HUDEP-2 (cell line): ENCODE measurements around the gene ING2.
A peak's percentile ranks its signal among the peaks of the same experiment; 100 is the strongest.
"Not testable (repeated sequence)": the region's sequence is repeated elsewhere in the genome, so short reads cannot be mapped to it uniquely, and the experiment has no call there.

Source experiments
- DNase-seq, 76 experiments: peaks; one replicate each; lab custom pipeline; 2025; ENCODE audit not compliant: unreplicated experiment in 76 of 76; lab: John Stamatoyannopoulos, UW

ING2 gene

GRCh38 chr4:183504930-183505610 lies at the start of gene ING2:
Gene ING2 (plus strand): TSS chr4:183505058. CDS start chr4:183505196, 138 bp downstream.
- peak in 60 of 76 experiments; percentile 6 to 98 (median 77) for DNase-seq

DNA sequence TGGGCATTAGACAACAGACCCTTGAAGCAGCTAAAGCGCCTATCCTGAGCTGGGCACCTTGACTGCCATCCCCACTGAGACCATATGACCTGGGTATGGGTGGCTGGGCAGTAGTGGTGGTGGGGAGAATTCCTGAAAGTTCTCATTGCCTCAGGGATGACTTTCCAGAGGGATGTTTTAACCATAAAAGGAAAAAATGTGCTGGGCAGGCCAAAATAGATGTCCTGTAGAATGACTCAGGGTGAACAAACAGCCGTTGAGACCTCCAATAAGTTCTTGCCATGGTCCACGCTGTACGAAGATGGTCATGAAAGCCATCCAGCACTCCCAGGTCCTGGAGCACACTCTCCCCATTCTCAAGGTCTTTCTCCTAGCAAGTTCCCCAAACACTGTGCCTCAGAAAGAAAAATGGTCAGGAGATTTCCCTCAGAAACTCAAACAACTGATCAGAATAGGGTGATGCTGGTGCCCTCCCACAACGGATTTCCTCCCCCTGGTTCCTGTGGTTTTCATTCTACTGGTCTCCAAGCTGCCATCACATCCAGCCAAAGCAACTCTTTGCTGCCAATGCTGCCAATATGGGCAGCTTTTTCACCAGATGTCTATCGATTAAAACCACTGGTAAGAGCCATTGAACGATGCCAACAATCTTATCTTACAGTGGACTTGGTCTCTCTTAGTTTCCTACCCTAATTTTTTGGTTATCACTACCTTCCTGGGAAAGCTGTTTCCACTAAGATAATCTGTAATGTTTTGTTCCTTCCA lies 49.2 kb upstream of the ING2 start:
- DNase-seq, result peak; percentile 11 to 99 (median 80)

GRCh38 chr4:183458005-183458404 lies 46.9 kb upstream of the ING2 start:
- DNase-seq, result no peak

DNA sequence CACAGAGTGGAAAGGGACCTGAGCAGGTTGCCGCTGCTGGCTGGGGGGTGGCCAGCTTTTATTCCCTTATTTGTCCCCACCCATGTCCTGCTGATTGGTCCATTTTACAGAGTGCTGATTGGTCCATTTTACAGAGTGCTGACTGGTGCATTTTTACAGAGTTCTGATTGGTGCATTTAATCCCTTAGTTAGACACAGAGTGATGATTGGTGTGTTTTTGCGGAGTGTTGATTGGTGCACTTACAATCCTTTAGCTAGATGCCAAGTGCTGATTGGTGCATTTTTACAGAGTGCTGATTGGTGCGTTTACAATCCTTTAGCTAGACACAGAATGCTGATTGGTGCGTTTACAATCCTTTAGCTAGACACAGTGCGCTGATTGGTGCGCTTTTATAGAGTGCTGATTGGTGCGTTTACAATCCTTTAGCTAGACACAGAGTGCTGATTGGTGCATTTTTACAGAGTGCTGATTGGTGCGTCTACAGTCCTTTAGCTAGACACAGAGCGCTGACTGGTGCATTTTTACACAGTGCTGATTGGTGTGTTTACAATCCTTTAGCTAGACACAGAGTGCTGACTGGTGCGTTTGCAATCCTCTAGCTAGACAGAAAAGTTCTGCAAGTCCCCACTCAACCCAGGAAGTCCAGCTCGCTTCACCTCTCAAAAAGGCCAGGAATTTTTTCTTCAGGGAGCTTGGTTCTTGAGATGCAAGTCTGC lies 40.8 kb upstream of the ING2 start:
- DNase-seq, result not testable (repeated sequence)

DNA sequence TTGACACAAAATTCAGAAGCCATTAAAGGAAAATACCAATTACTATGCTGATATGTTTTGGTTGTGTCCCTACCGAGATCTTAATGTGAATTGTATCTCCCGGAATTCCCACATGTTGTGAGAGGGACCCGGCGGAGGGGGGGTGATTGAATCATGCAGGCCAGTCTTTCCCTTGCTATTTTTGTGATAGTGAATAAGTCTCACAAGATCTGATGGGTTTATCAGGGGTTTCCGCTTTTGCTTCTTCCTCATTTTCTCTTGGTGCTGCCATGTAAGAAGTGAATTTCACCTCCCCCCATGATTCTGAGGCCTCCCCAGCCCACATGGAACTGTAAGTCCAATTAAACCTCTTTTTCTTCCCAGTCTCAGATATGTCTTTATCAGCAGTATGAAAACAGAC lies 39.0 kb upstream of the ING2 start:
- not testable (repeated sequence) for DNase-seq

- no peak for DNase-seq
These were observed 37.6 kb upstream of the ING2 start for GRCh38 chr4:183467246-183467645.

GRCh38 chr4:183468210-183469095 lies 36.4 kb upstream of the ING2 start:
- DNase-seq, result no peak

- no peak for DNase-seq
These were observed 35.6 kb upstream of the ING2 start for GRCh38 chr4:183469285-183469684.

DNA sequence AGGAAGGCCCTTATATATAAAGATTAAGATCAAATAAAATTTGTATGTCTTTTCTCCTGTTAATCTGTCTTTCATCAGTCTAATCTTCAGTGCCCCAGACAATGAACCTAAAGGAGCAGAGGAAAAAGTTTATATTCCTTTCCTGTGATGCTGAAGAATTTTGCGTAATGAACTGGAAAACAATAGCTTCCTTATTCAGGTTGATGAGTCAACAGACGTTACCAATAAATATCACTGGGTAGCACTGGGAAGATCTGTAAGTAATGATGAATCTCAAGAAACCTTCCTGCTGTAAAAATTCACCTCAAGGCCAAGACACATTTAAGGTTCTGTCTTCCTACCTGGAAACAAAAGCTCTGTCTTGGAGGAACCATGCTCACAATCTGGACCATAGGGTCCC lies 34.9 kb upstream of the ING2 start:
- DNase-seq, result no peak

GRCh38 chr4:183470821-183471220 lies 34.0 kb upstream of the ING2 start:
- no peak for DNase-seq

- DNase-seq, result peak in 71 of 76 experiments; percentile 4 to 83 (median 59)
These were observed 32.7 kb upstream of the ING2 start for GRCh38 chr4:183471946-183472708.

DNA sequence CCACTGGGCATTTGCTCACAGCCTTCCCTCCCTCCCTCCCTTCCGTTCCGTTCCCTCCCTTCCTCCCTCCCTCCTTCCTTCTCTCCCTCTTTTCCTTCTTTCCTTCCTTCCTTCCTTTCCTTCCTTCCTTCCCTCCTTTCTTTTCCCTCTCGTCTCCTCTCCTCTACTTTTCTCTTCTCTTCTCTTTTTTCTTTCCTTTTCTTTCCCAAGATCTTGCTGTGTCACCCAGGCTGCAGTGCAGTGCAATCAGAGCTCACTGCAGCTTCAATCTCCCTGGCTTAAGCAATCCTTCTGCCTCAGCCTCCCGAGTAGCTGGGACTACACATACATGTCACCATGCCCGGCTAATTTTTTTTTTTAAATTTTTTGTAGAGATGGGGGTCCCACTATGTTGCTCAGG lies 26.7 kb upstream of the ING2 start:
- DNase-seq, result no peak

DNA sequence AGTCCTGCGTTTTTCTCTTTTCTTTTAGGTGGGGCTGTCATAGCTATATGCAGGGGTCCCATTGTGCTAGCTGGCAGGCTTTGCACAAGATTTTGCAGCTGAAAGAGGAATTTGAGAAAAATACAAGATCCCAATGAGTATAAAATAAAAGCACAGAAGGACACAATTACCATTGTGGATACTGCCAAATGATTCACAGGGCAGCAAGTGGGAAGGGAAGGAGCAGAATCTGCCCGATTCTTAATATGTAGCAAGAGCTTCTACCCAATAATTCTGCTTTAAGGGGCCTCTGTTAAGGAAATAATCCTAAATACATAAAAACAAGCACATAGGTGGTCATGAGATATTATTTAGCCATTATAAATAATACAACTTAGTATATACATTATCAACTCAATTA lies 25.9 kb upstream of the ING2 start:
- no peak for DNase-seq

GRCh38 chr4:183482515-183483095 lies 22.3 kb upstream of the ING2 start:
- not testable (repeated sequence) for DNase-seq

DNA sequence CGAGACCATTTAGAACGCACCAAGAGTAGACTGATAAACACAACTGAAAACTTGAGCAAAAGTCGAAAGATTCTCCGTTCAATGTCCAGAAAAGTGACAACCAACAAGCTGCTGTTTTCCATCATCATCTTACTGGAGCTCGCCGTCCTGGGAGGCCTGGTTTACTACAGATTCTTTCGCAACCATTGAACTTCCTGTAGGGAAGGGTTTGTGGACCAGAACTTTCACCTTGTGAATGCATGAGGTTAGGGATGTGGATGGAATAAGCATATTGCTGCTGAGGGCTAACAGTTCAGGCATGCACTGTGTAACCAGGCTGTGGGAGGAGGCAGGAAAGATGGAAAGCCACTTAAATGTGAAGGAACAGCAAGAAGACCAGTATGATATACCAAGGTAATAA lies 20.9 kb upstream of the ING2 start:
- DNase-seq, result no peak

DNA sequence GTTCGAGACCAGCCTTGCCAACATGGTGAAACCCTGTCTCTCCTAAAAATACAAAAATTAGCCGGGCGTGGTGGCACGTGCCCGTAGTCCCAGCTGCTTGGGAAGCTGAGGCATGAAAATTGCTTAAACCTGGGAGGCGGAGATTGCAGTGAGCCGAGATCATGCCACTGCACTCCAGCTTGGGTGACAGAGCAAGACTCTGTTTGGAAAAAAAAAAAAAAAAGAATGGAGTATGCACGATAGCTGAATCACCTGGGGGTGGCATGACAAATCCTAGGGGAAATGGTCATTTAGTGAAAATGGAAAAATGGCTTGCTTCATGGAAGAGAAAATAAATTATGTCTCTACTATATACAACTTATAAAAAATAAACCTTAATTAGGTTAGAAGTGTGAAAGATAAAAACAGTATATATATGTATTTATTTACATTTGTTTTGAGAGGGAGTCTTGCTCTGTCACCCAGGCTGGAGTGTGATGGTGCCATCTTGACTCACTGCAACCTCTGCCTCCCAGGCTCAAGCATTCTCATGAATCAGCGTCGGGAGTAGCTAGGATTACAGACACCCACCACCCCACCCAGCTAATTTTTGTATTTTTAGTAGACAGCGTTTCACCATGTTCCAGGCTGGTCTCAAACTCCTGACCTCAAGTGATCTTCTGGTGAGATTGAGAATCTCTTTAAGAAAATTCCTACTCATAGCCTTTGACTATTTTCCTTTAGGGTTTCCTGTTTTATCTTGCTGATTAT lies 19.3 kb upstream of the ING2 start:
- no peak for DNase-seq

- DNase-seq, result no peak
These were observed 12.1 kb upstream of the ING2 start for GRCh38 chr4:183492791-183493222.

GRCh38 chr4:183493246-183493645 lies 11.6 kb upstream of the ING2 start:
- no peak for DNase-seq

DNA sequence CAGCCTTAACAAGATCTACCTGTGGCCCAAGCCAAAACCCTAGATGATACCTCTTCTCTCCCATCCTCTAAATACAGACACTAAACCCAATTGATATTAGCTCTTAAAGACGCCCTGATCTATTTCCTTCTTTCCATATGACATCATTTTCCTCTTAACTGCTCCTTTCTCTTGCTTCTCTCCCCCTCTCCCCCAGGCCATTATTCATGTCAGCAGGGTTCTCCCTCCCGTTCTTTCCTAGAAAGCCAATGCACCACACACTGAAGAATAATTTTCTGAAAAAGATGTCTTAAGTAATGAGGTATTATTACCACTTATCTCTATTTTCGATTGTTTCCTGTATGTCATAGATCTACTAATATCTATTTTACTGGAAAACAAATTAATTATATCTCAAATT lies 9.7 kb upstream of the ING2 start:
- DNase-seq, result no peak
